Activated CD4-positive, alpha-beta memory T cell treated with anti-CD3 and anti-CD28 coated beads, Interleukin-2, amount 10 ng/mL, durations not matched to agents 7 days and 5 days (primary cell): ENCODE data around the gene SDK1. TPM values are rescaled to one million over a fixed set of nuclear protein-coding genes. Genes with fewer than 3 reads are reported as not detected.
"Not testable (repeated sequence)": the region's sequence is repeated elsewhere in the genome, so short reads cannot be mapped to it uniquely, and the experiment has no call there.

Source experiments
- CTCF ChIA-PET: fragments of 350-600 bp; sonication (Branson Sonifier 250); formaldehyde crosslinking; loops from one replicate; lab custom pipeline; 2021; ENCODE audit warnings: antibody characterized with exemption, inconsistent platforms; lab: Charles Lee
- POLR2A ChIA-PET: fragments of 350-600 bp; sonication (Branson Sonifier 250); formaldehyde crosslinking; loops from one replicate; lab custom pipeline; 2021; ENCODE audit warnings: antibody characterized with exemption; lab: Charles Lee
- DNase-seq: peaks from one replicate; pipeline ENCODE4 v3.0.0-alpha.2; 2020
- H3K27ac Mint-ChIP-seq: one replicate; pipeline ENCODE4 v1.8.0; 2021; ENCODE audit warnings: mild to moderate bottlenecking, mixed read lengths
- H3K27me3 Mint-ChIP-seq: one replicate; pipeline ENCODE4 v1.8.0; 2021; ENCODE audit warnings: mixed read lengths
- H3K36me3 Mint-ChIP-seq: one replicate; pipeline ENCODE4 v1.8.0; 2021; ENCODE audit warnings: low read depth, mixed read lengths
- H3K4me1 Mint-ChIP-seq: one replicate; pipeline ENCODE4 v1.8.0; 2021; ENCODE audit warnings: mixed read lengths
- H3K4me3 Mint-ChIP-seq: one replicate; pipeline ENCODE4 v1.8.0; 2021; ENCODE audit warnings: mild to moderate bottlenecking, mixed read lengths
- H3K9me3 Mint-ChIP-seq: one replicate; pipeline ENCODE4 v1.8.0; 2021; ENCODE audit warnings: mixed read lengths
- total RNA-seq, 2 experiments: library from RNA; stranded (reverse); gene quantifications; one replicate each; pipeline ENCODE4 v1.2.3, GENCODE V29; 2021

SDK1 gene
- total RNA-seq, 2 experiments from 2014 or later: 0.03 to 0.05 TPM

GRCh38 chr7:4314316-4314715, 1013.3 kb downstream of the SDK1 start:
- not testable (repeated sequence) for H3K36me3 Mint-ChIP-seq, H3K27ac Mint-ChIP-seq, H3K4me1 Mint-ChIP-seq

More at GRCh38 chr7:4314316-4314715, 1013.3 kb downstream of the SDK1 start:
- DNase-seq, H3K9me3 Mint-ChIP-seq, CTCF ChIA-PET, POLR2A ChIA-PET, H3K4me3 Mint-ChIP-seq, H3K27me3 Mint-ChIP-seq: not testable (repeated sequence)
